Measurements from ENCODE around the gene TUBB1. TPM values are rescaled to one million over a fixed set of nuclear protein-coding genes. Genes with fewer than 3 reads are reported as not detected.
A peak's percentile ranks its signal among the peaks of the same experiment; 100 is the strongest.

TUBB1 gene
- total and polyA plus RNA-seq, 2 of the 4 experiments (the other 2 are of a cell fraction) = not detected

- no peak for TF ChIP-seq USF2 (IDR thresholded peaks at IDR 0.05; ENCODE audit: low read depth, low read length)
Observed at GRCh38 chr20:59015812-59016711, 3.2 kb upstream of the TUBB1 start (continued).

- Histone ChIP-seq H4K20me1 (ENCODE audit: insufficient read depth, low read length) (peaks cover 6% of the 10 kb centered on the region; the same call in 1 of the 2 replicates), H4K91ac (ENCODE audit: insufficient read depth, low read depth, low read length) (no peak overlapping the region), H3K27ac (ENCODE audit: insufficient read depth, low read length) (no peak overlapping the region), H3K27me3 (ENCODE audit: control insufficient read depth, insufficient read depth, low read length) (no peaks in the 10 kb centered on the region), H3K79me1 (ENCODE audit: low read depth in 1 of 2, low read length in 2 of 2) (peaks cover 0 to 11% of the 10 kb centered on the region in 2 experiments; a peak in 2 of 4 replicates), H2BK120ac (ENCODE audit: low read depth, low read length) (no peak overlapping the region), H3K9ac (ENCODE audit: low read depth, low read length) (no peak overlapping the region), H2BK20ac (ENCODE audit: low read depth, low read length) (no peak overlapping the region), H4K8ac (ENCODE audit: low read depth in 2 of 2, low read length in 2 of 2) (peak overlapping the region in 1 of 2 experiments; percentile 23; a peak in 1 of 4 replicates), H2BK15ac (ENCODE audit: low read depth, low read length) (no peak overlapping the region), H3K4ac (ENCODE audit: low read depth, low read length) (no peak overlapping the region), H3K4me2 (ENCODE audit: low read depth, low read length) (no peak overlapping the region), H3K23ac (ENCODE audit: low read depth, low read length) (no peak overlapping the region), H2BK5ac (ENCODE audit: low read depth, low read length, poor library complexity, severe bottlenecking) (no peak overlapping the region), H2AFZ (replicated peaks; ENCODE audit: low read length, poor library complexity) (peak overlapping the region; percentile 40), H2AK5ac (ENCODE audit: low read depth, low read length) (no peak overlapping the region), H3K4me3 (ENCODE audit: insufficient read depth, low read depth, low read length) (no peak overlapping the region), H2AK9ac (replicated peaks; ENCODE audit: low read depth, low read length, poor library complexity) (peak overlapping the region; percentile 20), H3K14ac (replicated peaks; ENCODE audit: low read depth, low read length) (peak overlapping the region; percentile 26; the same call in 1 of the 2 replicates), H3K18ac (ENCODE audit: low read depth, low read length) (no peak overlapping the region), H3K4me1 (ENCODE audit: control insufficient read depth, insufficient read depth, low read length) (peaks cover 13% of the 10 kb centered on the region), H3K56ac (ENCODE audit: extremely low read depth, insufficient read depth, low read length) (no peak overlapping the region), H3K9me1 (ENCODE audit: insufficient read depth, low read length) (peaks cover 15% of the 10 kb centered on the region), H3K36me3 (ENCODE audit: control insufficient read depth, insufficient read depth, low read length) (no peaks in the 10 kb centered on the region), H4K5ac (ENCODE audit: low read depth, low read length) (no peak overlapping the region), H3K9me3 (ENCODE audit: control insufficient read depth, insufficient read depth, low read length) (no peaks in the 10 kb centered on the region)
- 81% methylated on average over 3 of the region's 4 CpGs; no CpG with 5 or more reads in 1 of the 2 experiments for WGBS, 2 experiments (ENCODE audit: extremely low coverage in 2 of 2, insufficient read length in 1 of 2)
- ChIA-PET CTCF (no interaction called here), POLR2A (ENCODE audit: unreplicated experiment) (no interaction called here)
- no peak for TF ChIP-seq FOS (IDR thresholded peaks at IDR 0.05; ENCODE audit: low read depth, low read length)
- TF ChIP-seq USF2 (IDR thresholded peaks at IDR 0.05; ENCODE audit: low read depth, low read length) = peak; percentile 33; the same call in 1 of the 2 replicates
- TF ChIP-seq RCOR1 (IDR thresholded peaks at IDR 0.05; ENCODE audit: insufficient replicate concordance, low read length) = no peak
- DNase-seq = no peak
- BruUV-seq (replicated peaks) = no TSS peak
- in situ Hi-C loops (cut with MboI; ENCODE audit: low sequenced_read_pairs) (no loop called here), intact Hi-C loops (cut with micrococcal nuclease) (no loop called here), dilution Hi-C loops (cut with HindIII; ENCODE audit: low sequenced_read_pairs, unreplicated experiment) (no loop called here)
- no peak for ATAC-seq (ENCODE audit: low read depth)
Observed at GRCh38 chr20:59016795-59017492, 2.3 kb upstream of the TUBB1 start.

Data from IMR-90 (cell line).